IPS DF 6.9 (cell line): ENCODE measurements around the gene PDE2A.

Experiments used
- DNase-seq: peaks from one replicate; pipeline ENCODE4 v3.0.0-alpha.2; 2013; ENCODE audit warnings: low read depth, low spot score
- H3K27ac ChIP-seq: one replicate; pipeline ENCODE4 v1.5.1; 2013; ENCODE audit warnings: low read length, control low read depth
- H3K27me3 ChIP-seq: 2 replicates; pipeline ENCODE4 v1.6.1; 2013; ENCODE audit warnings: mild to moderate bottlenecking, low read length; ENCODE audit not compliant: control insufficient read depth, insufficient read depth
- H3K36me3 ChIP-seq: 2 replicates; pipeline ENCODE4 v1.6.1; 2013; ENCODE audit warnings: low read length; ENCODE audit not compliant: control insufficient read depth, insufficient read depth
- H3K4me1 ChIP-seq: 2 replicates; pipeline ENCODE4 v1.6.1; 2013; ENCODE audit warnings: low read length; ENCODE audit not compliant: control insufficient read depth, insufficient read depth
- H3K4me3 ChIP-seq: 2 replicates; pipeline ENCODE4 v1.5.1; 2013; ENCODE audit warnings: mild to moderate bottlenecking, low read length
- H3K9me3 ChIP-seq: 2 replicates; pipeline ENCODE4 v1.6.1; 2013; ENCODE audit warnings: low read length, inconsistent platforms; ENCODE audit not compliant: control insufficient read depth, insufficient read depth
- WGBS: extraction: QIAGEN DNeasy Blood & Tissue Kit; methylation state at CpG from one replicate; pipeline ENCODE4 v1.1.7; 2013; ENCODE audit warnings: mixed read lengths, missing lambda C conversion rate; ENCODE audit not compliant: insufficient read length, insufficient coverage; 5-methylcytosine and 5-hydroxymethylcytosine counted together

PDE2A gene

GRCh38 chr11:72627594-72628281 is 46.5 kb downstream of the PDE2A start:
- H3K27ac ChIP-seq, result no peak overlapping the region
- H3K4me1 ChIP-seq, result 0 out of 2 replicates have a peak, but pooled peaks cover 3% of the 10 kb centered on the region
- H3K36me3 ChIP-seq, result peaks cover 3% of the 10 kb centered on the region; the same call in 1 of the 2 replicates
- DNase-seq, result no peak
- H3K9me3 ChIP-seq, result no peaks in the 10 kb centered on the region
- no peak overlapping the region for H3K4me3 ChIP-seq
- H3K27me3 ChIP-seq, result no peaks in the 10 kb centered on the region
- WGBS, result no CpG with 5 or more reads among the region's 7 CpGs

GRCh38 chr11:72626414-72626936 is 47.7 kb downstream of the PDE2A start:
- whole genome bisulfite sequencing, result no CpG with 5 or more reads among the region's 11 CpGs
- Histone ChIP-seq H3K27ac (no peak overlapping the region), H3K4me3 (no peak overlapping the region)

GRCh38 chr11:72625691-72626413 is 48.4 kb downstream of the PDE2A start:
- Histone ChIP-seq H3K36me3 (peaks cover 3% of the 10 kb centered on the region; the same call in 1 of the 2 replicates), H3K9me3 (no peaks in the 10 kb centered on the region), H3K4me3 (no peak overlapping the region), H3K27me3 (no peaks in the 10 kb centered on the region), H3K4me1 (no peaks in the 10 kb centered on the region), H3K27ac (no peak overlapping the region)
- DNase-seq, result no peak
- no CpG with 5 or more reads among the region's 20 CpGs for WGBS

More at GRCh38 chr11:72626414-72626936, 47.7 kb downstream of the PDE2A start:
- no peaks in the 10 kb centered on the region for H3K27me3 ChIP-seq
- DNase-seq, result no peak
- no peaks in the 10 kb centered on the region for H3K4me1 ChIP-seq
- peaks cover 3% of the 10 kb centered on the region; the same call in 1 of the 2 replicates for H3K36me3 ChIP-seq
- H3K9me3 ChIP-seq, result no peaks in the 10 kb centered on the region

- Histone ChIP-seq H3K4me3 (no peak overlapping the region), H3K27me3 (no peaks in the 10 kb centered on the region), H3K9me3 (no peaks in the 10 kb centered on the region), H3K4me1 (no peaks in the 10 kb centered on the region; the same call in 1 of the 2 replicates), H3K36me3 (peaks cover 3% of the 10 kb centered on the region; the same call in 1 of the 2 replicates), H3K27ac (no peak overlapping the region)
- DNase-seq, result no peak
- no CpG with 5 or more reads among the region's 12 CpGs for WGBS
Measured at GRCh38 chr11:72624496-72625201, 49.6 kb downstream of the PDE2A start.

- no CpG with 5 or more reads among the region's 8 CpGs for WGBS
- Histone ChIP-seq H3K4me3 (no peak overlapping the region), H3K27me3 (no peaks in the 10 kb centered on the region), H3K4me1 (no peaks in the 10 kb centered on the region; the same call in 1 of the 2 replicates), H3K36me3 (peaks cover 3% of the 10 kb centered on the region; the same call in 1 of the 2 replicates), H3K27ac (no peak overlapping the region), H3K9me3 (no peaks in the 10 kb centered on the region)
- no peak for DNase-seq
Measured at GRCh38 chr11:72623052-72623451, 51.2 kb downstream of the PDE2A start.

GRCh38 chr11:72621008-72621610 is 53.1 kb downstream of the PDE2A start:
- H3K27me3 ChIP-seq, result no peaks in the 10 kb centered on the region
- WGBS, result no CpG with 5 or more reads among the region's 4 CpGs
- H3K27ac ChIP-seq, result no peak overlapping the region
- H3K36me3 ChIP-seq, result no peaks in the 10 kb centered on the region
- no peak overlapping the region for H3K4me3 ChIP-seq
- no peaks in the 10 kb centered on the region for H3K9me3 ChIP-seq
- H3K4me1 ChIP-seq, result no peaks in the 10 kb centered on the region; the same call in 1 of the 2 replicates
- no peak for DNase-seq

- H3K27me3 ChIP-seq, result no peaks in the 10 kb centered on the region
Measured at GRCh38 chr11:72618803-72619202, 55.4 kb downstream of the PDE2A start.

GRCh38 chr11:72617080-72617762 is 57.0 kb downstream of the PDE2A start:
- no peak overlapping the region for H3K4me3 ChIP-seq
- H3K27ac ChIP-seq, result no peak overlapping the region
- no CpG with 5 or more reads among the region's 11 CpGs for WGBS
- H3K27me3 ChIP-seq, result no peaks in the 10 kb centered on the region
- H3K4me1 ChIP-seq, result no peaks in the 10 kb centered on the region; the same call in 1 of the 2 replicates
- DNase-seq, result no peak
- no peaks in the 10 kb centered on the region for H3K36me3 ChIP-seq
- no peaks in the 10 kb centered on the region for H3K9me3 ChIP-seq

More at GRCh38 chr11:72618803-72619202, 55.4 kb downstream of the PDE2A start:
- DNase-seq, result no peak
- Histone ChIP-seq H3K36me3 (no peaks in the 10 kb centered on the region), H3K4me1 (no peaks in the 10 kb centered on the region; the same call in 1 of the 2 replicates), H3K4me3 (no peak overlapping the region), H3K9me3 (no peaks in the 10 kb centered on the region), H3K27ac (no peak overlapping the region)
- no CpG with 5 or more reads among the region's 8 CpGs for WGBS

- DNase-seq, result no peak
- Histone ChIP-seq H3K4me1 (no peaks in the 10 kb centered on the region; the same call in 1 of the 2 replicates), H3K4me3 (no peak overlapping the region), H3K27ac (no peak overlapping the region), H3K27me3 (no peaks in the 10 kb centered on the region), H3K9me3 (no peaks in the 10 kb centered on the region), H3K36me3 (no peaks in the 10 kb centered on the region)
- WGBS, result no CpG with 5 or more reads among the region's 4 CpGs
Measured at GRCh38 chr11:72616655-72617054, 57.6 kb downstream of the PDE2A start.
